ENCODE measurements around the gene GPBP1L1. TPM values are rescaled to one million over a fixed set of nuclear protein-coding genes. Genes with fewer than 3 reads are reported as not detected.

The GPBP1L1 gene
- total and polyA plus RNA-seq, 2 experiments from 2014 or later: 67.9 to 95.8 TPM

DNA sequence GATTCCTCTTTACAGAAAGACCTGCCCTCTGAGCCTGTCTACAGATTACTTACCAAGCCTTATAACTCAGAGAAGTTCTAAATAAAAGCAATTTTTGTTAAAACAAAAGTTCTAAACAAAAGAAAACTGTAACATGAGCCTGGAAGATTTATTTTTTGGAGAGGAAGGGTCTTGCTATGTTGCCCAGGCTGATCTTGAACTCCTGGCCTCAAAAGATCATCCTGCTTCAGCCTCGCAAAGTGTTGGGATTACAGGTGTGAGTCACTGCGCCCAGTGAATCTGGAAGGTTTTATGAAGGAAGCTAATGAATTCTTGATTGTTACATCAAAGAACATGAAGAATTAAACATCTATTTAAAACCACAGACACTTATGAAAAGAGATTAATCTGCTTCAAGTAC lies 27.1 kb downstream of the GPBP1L1 start:
- H2AFZ ChIP-seq: no peak overlapping the region
- peak overlapping the region; percentile 4 for H3K4me2 ChIP-seq
- H4K20me1 ChIP-seq (ENCODE audit: insufficient read depth, poor library complexity, severe bottlenecking): peaks cover 45% of the 10 kb centered on the region
- H3K79me2 ChIP-seq: peaks cover 94% of the 10 kb centered on the region
- WGBS (ENCODE audit: low lambda C conversion rate, missing lambda C conversion rate): 97% methylated on average over 2 of the region's 2 CpGs
- no peaks in the 10 kb centered on the region for H3K36me3 ChIP-seq (replicated peaks; ENCODE audit: insufficient read depth, low read depth)
- peak overlapping the region; percentile 14 for H3K27ac ChIP-seq
- H3K4me3 ChIP-seq: no peak overlapping the region
- no peaks in the 10 kb centered on the region for H3K9me3 ChIP-seq (ENCODE audit: low read depth)
- no peaks in the 10 kb centered on the region for H3K27me3 ChIP-seq
- no peaks in the 10 kb centered on the region for H3K9me2 ChIP-seq (replicated peaks; ENCODE audit: insufficient read depth)
- no peak for TF ChIP-seq EZH2phosphoT487 (IDR thresholded peaks at IDR 0.05; ENCODE audit: low read depth, severe bottlenecking, unreplicated experiment)
- no peak for TF ChIP-seq EZH2 (IDR thresholded peaks at IDR 0.05; ENCODE audit: borderline replicate concordance)
- TF ChIP-seq, protein P1, sequence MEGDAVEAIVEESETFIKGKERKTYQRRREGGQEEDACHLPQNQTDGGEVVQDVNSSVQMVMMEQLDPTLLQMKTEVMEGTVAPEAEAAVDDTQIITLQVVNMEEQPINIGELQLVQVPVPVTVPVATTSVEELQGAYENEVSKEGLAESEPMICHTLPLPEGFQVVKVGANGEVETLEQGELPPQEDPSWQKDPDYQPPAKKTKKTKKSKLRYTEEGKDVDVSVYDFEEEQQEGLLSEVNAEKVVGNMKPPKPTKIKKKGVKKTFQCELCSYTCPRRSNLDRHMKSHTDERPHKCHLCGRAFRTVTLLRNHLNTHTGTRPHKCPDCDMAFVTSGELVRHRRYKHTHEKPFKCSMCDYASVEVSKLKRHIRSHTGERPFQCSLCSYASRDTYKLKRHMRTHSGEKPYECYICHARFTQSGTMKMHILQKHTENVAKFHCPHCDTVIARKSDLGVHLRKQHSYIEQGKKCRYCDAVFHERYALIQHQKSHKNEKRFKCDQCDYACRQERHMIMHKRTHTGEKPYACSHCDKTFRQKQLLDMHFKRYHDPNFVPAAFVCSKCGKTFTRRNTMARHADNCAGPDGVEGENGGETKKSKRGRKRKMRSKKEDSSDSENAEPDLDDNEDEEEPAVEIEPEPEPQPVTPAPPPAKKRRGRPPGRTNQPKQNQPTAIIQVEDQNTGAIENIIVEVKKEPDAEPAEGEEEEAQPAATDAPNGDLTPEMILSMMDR (IDR thresholded peaks at IDR 0.05; ENCODE audit: poor library complexity): no peak
- no peak for DNase-seq (ENCODE audit: low spot score)
- peaks cover 6% of the 10 kb centered on the region for H3K4me1 ChIP-seq (ENCODE audit: insufficient read depth)

DNA sequence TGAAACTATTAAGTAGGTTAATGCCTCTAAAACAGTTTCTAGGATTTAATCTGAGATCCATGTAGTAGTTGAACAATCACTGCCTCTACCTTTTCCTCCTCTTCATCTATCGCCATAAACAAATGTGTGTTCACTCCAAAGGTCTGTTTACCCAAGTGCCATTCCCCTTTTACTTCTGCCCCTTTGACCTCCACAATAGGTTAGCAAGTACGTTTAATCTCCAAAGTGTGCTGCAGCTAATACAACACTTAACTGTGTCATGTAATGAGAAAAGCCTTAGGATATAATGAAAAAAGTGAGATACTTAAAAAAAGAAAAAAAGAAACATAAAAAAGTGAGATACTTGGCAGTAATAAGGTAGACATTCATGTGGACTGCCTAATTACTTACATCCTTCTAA lies 28.2 kb downstream of the GPBP1L1 start:
- H3K27me3 ChIP-seq: no peaks in the 10 kb centered on the region
- WGBS (ENCODE audit: low lambda C conversion rate, missing lambda C conversion rate): 64% methylated on average over 2 of the region's 2 CpGs
- H3K79me2 ChIP-seq: peaks cover 92% of the 10 kb centered on the region
- peak overlapping the region; percentile 14 for H3K27ac ChIP-seq
- no peak overlapping the region for H2AFZ ChIP-seq
- H4K20me1 ChIP-seq (ENCODE audit: insufficient read depth, poor library complexity, severe bottlenecking): peaks cover 35% of the 10 kb centered on the region
- H3K36me3 ChIP-seq (replicated peaks; ENCODE audit: insufficient read depth, low read depth): no peaks in the 10 kb centered on the region
- H3K9me3 ChIP-seq (ENCODE audit: low read depth): no peaks in the 10 kb centered on the region
- H3K4me1 ChIP-seq (ENCODE audit: insufficient read depth): peaks cover 6% of the 10 kb centered on the region
- H3K4me2 ChIP-seq: peak overlapping the region; percentile 4
- no peak for TF ChIP-seq EZH2phosphoT487 (IDR thresholded peaks at IDR 0.05; ENCODE audit: low read depth, severe bottlenecking, unreplicated experiment)
- TF ChIP-seq, protein P1 (IDR thresholded peaks at IDR 0.05; ENCODE audit: poor library complexity): no peak
- TF ChIP-seq EZH2 (IDR thresholded peaks at IDR 0.05; ENCODE audit: borderline replicate concordance): no peak
- H3K4me3 ChIP-seq: no peak overlapping the region
- DNase-seq (ENCODE audit: low spot score): peak; percentile 5
- H3K9me2 ChIP-seq (replicated peaks; ENCODE audit: insufficient read depth): no peaks in the 10 kb centered on the region

DNA sequence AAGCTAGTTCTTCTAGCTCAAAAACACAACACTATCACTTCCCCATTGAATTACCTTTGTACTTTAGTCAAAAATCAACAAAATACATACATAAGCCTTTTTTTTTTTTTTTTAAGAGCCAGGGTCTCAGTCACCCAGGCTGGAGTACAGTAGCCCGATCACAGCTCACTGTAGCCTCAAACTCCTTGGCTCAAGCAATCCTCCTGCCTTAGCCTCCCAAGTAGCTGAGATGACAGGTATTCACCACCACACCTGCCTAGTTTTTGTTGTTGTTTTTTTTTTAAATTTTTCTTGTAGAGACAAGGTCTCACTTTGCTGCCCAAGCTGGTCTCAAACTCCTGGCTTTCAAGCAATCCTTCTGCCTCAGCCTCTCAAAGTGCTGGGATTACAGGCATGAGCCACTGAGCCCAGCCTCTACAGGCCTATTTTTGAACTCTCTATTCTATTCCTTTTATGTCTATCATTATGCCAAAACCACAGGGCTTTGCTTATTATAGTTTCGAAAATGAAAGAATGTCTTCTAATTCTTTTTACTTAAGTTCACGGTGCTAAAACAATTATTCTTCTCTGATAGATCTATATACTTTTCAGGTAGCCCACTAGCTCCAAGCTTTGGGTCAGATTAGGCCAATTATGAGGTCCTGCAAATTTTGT lies 29.6 kb downstream of the GPBP1L1 start:
- Histone ChIP-seq H3K9me2 (replicated peaks; ENCODE audit: insufficient read depth) (no peaks in the 10 kb centered on the region), H3K27me3 (no peaks in the 10 kb centered on the region), H2AFZ (no peak overlapping the region), H3K9me3 (ENCODE audit: low read depth) (no peaks in the 10 kb centered on the region), H3K4me2 (no peak overlapping the region), H3K27ac (no peak overlapping the region), H3K36me3 (replicated peaks; ENCODE audit: insufficient read depth, low read depth) (no peaks in the 10 kb centered on the region), H3K4me1 (ENCODE audit: insufficient read depth) (peaks cover 6% of the 10 kb centered on the region), H3K4me3 (no peak overlapping the region), H4K20me1 (ENCODE audit: insufficient read depth, poor library complexity, severe bottlenecking) (peaks cover 20% of the 10 kb centered on the region), H3K79me2 (peaks cover 92% of the 10 kb centered on the region)
- WGBS (ENCODE audit: low lambda C conversion rate, missing lambda C conversion rate): 99% methylated on average over 3 of the region's 3 CpGs
- DNase-seq (ENCODE audit: low spot score): no peak
- TF ChIP-seq, protein P1 (IDR thresholded peaks at IDR 0.05; ENCODE audit: poor library complexity): no peak
- TF ChIP-seq EZH2phosphoT487 (IDR thresholded peaks at IDR 0.05; ENCODE audit: low read depth, severe bottlenecking, unreplicated experiment) (no peak), EZH2 (IDR thresholded peaks at IDR 0.05; ENCODE audit: borderline replicate concordance) (no peak)

All from hepatocyte (in vitro differentiated cells).